ENCODE results near the gene RPS23.

Gene RPS23

GRCh38 chr5:82244151-82244550 is 34.0 kb downstream of the RPS23 start:
- no peak for DNase-seq

- DNase-seq, result no peak
Measured at GRCh38 chr5:82234885-82235284, 43.3 kb downstream of the RPS23 start.

GRCh38 chr5:82225525-82226172 is 52.5 kb downstream of the RPS23 start:
- peak; percentile 27 for DNase-seq

All from NCI-H1105 (cell line).